GM03348 (cell line): ENCODE data around the gene SPRR1A.

Experiments used
- DNase-seq: peaks from one replicate; pipeline ENCODE4 v3.0.0; 2012; ENCODE audit warnings: low spot score

Gene SPRR1A, protein sequence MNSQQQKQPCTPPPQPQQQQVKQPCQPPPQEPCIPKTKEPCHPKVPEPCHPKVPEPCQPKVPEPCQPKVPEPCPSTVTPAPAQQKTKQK

DNA sequence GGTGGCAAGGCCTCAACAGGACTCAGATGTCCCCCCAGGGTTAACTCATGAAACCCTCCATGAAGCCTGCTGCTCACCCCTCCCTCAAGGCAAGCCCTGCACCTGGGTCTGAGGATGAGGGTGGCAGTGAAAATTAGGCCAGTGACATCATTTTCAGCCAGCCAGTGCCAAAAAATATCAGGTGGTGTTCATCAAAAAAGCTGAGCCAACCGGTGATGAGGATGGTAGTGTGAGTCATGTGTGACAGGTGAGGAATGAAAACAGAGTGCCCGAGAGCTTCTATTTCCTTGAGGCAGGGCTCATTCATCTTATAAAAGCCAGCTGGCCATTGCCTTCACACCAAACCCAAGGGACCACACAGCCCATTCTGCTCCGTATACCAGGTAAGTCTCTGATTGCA is at the start of gene SPRR1A:
TSS of gene SPRR1A (plus strand) at position 339 of the 400 bp plus-strand sequence. CDS start 1,150 bp downstream, outside the sequence.
- no peak for DNase-seq

DNA sequence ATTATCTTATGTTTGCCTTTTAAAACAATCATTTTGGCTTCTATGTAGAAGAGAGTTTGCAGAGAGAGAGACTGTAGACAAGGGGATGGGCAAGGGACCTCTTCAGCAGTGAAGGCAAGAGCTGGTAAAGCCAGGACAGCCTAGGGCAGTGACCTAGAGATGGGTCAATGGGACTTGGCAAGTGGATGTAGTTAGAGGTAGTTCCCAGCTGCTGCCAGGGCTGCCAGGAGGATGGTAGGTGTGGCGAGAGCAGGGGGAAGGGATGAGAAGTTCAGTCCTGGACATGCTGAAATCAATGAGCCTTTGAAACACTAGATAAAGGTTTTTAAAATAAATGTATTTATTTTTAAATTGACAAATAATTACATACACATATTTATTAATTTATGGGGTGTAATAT is 43.3 kb upstream of the SPRR1A start:
- no peak for DNase-seq

DNA sequence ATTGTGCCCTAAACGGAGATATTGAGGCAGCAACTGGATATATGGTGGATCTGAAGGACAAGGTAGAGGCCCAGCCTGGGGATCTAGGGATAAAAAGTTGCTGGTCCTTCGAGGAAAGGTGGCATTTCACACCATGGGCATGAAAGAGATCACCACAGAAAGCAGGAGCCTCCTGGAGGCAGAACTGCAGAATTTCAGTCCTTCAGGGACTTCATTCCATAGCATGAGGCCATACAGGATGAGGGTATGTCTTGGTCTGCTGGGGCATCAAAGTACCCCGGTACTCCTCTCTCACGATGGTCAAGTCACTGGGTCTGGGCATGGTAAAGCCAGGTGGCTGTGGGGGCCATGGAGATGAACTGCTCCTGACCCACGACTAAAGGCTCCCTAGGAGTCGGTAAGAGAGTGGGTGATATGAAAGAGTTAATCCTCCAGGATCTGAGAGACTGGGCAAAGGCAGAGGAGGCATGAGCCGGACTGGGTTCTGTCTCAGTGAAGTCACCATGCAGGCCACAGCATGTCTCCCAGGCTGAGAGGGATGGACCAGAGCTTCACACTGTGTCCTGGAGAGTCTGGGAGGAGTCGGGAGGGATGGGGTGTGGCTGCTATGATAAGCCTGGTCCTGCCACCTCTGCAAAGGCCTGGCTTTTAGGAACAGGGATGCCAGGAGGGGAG is 42.7 kb upstream of the SPRR1A start:
- DNase-seq: no peak

DNA sequence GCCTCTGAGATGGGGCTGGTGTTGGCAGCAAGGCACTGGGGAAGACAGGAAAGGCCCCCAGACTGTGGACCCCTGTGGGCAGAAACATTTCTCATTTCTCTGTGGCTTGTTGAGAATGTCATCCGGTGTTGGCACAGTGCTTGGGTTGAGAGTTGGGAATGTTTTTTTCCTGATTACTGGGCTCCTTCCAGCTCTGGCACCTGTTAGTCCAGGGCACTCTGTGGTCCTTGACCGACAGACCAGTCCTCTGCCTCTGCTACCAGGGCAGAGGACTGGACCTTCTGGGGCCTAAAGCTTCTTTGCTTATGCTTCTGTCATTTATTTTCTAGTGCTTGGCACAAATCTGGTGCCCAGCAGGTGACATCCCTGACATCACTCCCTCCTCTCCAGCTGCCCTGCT is 41.7 kb upstream of the SPRR1A start:
- no peak for DNase-seq

DNA sequence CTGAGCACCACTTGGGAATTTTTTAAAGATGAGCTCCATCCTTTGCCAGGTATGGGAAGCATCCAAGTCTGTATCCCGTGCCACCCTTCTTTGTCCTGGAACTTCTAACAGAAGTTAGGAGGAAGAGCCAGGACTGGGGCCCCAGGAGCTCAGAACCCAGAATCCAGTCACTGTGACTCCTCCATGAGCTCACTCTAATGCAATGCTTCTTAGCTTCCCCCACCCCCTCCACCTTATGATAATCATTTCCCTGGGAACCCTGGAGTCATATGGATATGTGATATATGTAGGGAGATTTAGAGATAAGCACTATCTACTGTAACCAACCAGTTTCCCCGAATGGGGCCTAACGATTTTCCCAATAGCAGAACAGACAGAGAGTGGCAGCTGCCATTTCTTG is 37.6 kb upstream of the SPRR1A start:
- DNase-seq: no peak

DNA sequence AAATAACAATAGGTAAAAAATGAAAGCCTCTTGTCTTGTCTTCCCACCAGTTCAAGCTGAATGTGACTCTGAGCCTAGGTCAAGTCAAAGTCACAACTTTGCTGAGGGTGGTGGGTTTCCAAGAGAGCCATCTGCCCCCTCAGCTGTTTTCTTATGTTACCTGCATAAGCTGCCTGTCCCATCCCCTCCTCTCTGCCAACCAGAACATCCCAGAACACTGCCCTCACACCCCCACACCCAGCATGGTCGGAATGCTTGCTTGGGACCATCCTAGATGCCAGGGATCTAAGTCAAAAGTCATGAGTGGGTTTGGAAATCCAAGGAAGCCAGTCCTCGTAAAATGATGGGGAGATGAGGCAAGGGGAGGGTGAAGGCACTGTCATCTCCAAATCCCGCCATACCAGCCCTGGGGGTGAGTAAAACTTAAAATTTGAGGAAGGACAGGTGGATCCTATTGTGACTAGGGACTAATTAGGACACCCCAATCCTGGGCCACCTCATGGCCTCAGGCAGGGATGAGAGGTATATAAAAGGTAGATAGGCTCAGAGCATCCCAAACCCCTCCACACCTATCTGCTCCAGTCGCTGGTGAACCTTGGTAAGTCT is 37.1 kb upstream of the SPRR1A start, which contains the start of gene SPRR5:
TSS of gene SPRR5 (plus strand) at position 556 of the 606 bp plus-strand sequence. CDS start 1,349 bp downstream, outside the sequence.
- no peak for DNase-seq

DNA sequence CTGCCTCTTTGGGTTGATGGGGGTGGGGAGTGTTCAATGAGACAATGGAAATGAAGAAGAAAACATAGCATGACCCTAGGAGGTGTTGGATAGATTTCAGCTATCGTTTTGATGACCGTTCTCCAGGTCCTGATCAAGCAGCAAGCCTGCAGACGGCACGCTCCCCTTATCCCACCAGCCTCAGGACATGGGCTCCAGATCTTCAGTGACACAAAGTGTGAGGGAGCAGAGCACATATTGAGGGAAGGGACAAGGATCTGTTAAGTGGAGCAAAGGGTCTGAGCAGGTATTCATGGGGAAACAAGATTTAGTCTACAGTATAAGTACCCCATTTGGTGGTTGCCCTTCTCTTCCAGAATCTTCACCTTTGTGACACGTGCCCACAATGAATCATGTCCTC is 32.2 kb upstream of the SPRR1A start:
- no peak for DNase-seq

DNA sequence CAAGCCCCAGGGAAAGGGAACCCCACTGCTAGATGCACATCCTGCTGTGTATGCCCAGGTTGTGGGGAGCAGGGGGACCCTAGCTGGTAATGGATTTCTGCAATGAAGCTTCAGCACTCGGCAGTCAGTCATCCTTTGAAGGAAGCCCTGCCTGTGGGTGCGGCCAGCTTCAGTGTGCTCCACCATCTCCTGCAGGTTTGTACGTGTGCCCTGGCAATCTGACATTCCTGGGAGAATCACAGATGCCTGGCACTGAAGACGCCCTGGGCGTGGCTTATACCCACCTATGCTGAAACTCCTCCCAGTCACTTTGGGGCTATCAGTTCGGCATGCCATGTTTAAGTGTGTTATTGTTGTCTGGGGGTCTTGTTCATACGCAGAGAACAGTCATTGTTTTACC is 30.1 kb upstream of the SPRR1A start:
- DNase-seq: no peak

DNA sequence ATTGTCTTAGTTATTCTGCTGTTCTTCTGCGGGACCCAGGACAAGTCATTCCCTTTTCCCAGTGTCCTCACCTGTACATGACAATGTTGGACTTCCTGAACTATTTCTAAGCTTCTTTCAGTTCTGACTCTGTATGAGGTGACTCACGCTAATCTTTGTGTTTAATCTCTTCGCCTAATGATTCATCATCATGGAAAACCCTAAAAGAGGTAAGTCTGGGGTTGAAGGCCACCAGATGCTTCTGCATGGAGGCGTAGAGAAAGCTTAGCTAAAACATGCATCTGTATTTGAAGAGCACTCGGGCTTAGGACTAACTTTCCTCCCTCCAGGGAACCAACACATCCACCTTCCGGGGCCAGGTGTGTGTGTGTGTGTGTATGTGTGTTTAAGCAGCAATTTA is 29.4 kb upstream of the SPRR1A start:
- no peak for DNase-seq

DNA sequence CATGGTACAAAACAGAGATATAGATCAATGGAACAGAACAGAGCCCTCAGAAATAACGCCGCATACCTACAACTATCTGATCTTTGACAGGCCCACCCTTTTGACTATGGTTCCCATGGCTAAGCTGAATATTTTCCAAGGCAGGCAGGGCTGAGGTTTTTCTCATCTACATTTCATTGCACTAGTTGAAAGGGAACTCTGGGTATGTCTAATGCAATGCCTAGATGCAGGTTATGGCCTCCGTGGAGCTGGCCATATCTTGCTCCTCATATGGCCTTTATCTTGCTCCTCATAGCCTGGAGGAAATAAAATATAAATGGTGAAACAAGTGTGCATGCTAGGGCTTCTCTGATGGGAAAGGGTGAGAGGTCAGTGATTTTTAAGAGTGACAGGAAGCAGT is 26.3 kb upstream of the SPRR1A start:
- DNase-seq: no peak

DNA sequence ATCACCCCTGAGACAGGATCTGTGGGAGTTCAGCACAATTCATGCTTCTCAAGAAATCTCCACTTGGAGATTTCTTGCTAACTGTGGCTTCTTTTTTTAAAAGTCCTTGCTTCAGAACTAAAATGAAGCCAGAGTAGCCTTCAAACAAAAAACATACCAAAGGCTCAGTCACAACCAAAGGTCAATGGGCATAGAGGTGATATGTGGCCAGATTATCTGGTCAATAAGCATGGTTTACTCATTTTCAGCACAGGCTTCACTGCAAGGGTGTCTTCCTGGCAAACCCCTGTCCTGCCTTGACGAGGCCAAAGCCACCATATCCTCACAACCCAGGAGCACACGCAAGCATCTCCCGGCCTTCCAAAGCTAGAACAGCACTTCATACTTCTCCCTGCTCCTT is 24.6 kb upstream of the SPRR1A start:
- no peak for DNase-seq

DNA sequence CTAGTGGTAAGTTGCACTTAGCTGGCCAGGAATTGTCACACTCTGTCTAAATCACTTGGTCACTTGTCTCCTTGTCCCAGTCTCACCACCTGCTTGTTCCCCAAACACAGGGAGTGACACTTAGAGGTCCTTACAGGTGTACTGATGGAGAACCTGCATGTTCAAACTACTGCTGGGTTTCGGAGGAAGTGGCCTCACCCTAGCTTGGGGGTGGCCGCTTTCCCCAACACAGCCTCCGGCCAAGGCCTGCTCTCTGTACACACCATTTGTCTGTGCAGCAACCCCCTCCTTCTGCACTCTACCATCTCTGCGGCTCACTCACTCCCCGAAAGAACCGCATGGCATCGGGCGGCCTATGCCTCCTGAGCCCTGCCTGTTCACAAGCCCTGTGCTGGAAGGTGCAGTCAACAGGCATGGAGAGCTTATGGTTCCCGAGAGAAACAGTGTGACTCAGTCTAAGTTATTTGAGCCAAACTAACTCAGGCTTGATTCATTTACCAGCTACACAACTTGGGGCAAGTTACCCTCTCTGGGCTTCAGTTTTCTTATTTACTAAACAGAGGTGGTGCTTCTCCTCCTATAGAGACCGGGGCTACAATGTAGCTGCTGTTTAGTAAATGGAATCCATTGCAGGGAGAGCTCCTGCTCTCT is 24.0 kb upstream of the SPRR1A start:
- no peak for DNase-seq

DNA sequence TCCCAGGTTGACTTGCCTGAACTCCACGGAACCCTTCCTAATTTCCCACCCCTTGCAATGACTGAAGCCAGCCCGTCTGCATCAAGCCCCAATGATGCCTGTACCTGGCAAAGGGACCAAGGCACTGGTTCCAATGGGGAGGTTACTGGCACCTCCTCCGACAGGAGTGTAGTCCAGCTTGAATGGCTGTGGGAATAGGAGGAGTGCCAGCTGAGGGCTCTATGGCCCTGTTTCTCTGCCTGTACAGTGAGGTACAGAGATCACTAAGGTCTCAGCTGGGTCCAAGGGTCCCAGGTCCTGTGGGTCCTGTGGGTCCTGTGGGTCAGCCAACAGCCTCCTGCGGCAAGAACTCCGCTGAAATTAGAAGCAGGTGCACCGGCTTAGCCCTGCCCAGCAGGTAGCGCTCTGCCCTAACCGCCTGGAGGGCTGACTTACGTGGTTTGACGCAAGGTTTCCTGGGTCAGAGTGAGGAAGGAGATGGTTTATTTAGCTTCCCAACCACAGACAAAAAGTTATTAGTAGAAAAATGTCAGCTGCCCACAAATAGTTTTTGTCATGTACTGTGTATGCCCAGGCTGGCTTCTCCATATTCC is 23.3 kb upstream of the SPRR1A start:
- no peak for DNase-seq

DNA sequence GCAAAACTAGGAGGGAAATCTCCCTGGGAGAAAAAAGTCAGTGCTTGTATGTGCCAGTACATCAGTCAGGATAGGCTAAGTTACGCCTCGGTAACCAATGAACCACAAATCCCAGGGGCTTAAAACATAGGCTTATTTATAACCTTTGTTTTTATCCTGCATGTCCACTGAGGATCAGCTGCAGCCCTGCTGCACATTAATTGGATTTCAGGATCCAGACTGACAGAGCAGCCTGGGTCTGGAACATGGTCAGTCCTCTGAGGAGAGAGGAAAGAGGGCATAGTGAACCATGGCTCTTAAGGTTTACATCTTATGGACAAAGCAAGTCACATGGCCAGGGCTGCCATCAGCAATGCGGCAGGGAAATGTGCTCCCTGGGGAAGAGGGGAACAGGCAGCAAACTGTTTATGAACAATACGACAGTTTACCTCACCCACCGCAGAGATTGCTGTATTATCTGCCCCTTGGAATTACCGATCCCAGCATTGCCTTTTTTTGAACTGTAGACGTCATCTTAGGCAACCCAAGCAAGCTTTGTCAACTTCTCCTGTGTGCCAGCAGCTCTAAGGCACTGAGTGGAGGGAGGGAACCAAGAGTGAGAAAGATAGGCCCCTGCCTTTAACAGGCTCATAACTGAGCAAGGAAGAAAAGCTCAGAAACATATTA is 22.5 kb upstream of the SPRR1A start:
- DNase-seq: no peak

DNA sequence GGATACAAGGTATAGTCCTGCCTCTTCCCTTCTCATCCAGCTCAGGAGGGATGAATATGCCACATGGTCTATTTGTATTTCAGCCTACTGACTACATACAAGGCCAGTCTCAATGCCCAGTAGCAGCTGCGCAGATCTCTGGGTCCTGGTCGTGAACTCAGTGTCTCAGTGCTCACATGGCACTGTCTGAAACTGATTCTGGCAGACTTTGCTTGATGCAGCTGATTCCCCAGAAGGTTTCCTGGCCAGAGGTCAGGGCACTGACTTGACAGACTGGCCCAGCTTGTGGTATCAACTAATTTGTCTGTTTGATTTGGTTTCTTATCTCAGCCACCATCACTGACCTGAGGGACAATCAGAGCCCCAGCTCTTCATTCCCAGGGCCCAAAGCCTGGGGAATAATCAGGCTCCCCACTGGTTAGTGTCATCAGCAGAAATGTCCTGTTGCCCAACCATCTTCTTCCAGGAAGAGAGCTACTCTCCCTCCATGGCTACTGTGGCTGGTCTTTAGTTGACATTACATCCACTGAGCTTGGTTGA is 20.9 kb upstream of the SPRR1A start:
- no peak for DNase-seq

DNA sequence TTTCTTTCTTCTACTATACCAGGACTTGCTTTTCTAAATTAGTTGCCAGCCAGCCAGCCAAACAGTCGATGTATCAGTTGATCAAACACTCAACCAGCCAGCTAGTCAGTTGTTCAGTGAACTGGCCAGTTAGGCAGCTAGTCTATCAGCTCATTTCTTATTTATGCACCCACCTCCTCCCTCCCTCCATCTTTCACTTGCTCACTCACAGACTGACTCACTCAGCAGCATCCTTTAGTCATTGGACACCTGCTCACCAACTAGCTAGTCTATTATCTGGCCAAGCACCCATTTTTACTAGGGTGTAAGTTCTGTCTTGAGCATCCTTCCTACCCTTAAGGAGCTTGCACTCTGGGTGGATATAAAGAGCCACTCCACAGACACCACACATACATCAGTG is 19.3 kb upstream of the SPRR1A start:
- no peak for DNase-seq

DNA sequence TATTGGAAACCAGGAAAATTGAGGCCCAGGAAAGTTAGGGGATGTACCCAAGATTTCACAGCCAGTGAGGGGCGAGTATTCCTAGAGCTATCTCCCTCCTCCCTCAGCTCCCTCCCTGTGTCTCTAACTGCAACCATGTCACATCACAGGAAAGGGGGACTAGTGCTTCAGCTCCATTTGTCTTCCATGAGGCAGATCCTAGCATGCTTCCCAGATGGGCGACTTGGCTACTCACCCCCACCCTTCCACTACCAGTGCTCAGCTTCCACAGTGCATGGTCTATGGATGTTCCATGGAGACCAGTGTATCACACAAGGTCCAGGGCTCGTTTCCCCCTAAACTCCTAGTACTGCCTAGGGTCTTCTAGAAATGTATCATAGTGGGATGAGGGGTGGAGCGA is 18.0 kb upstream of the SPRR1A start:
- no peak for DNase-seq

DNA sequence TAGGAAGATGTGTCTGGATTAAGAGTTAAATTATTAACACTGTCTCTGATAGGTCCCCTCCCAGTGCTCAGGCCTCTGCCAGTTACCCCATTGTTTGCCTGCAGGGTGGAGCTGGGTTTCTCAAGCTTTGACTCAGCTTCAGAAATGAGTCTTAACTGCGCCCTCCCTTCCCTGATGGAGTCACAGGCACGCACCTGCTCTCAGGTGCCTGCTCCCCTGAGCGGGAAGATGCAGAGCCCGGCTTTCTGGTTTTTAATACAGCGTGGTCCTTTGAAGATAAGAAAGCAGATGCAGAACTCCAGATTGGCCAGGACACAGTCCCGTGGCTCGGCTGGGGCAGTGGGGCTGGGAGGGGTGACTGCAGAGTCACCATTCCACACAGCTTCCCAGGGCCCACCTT is 16.7 kb upstream of the SPRR1A start:
- DNase-seq: no peak

DNA sequence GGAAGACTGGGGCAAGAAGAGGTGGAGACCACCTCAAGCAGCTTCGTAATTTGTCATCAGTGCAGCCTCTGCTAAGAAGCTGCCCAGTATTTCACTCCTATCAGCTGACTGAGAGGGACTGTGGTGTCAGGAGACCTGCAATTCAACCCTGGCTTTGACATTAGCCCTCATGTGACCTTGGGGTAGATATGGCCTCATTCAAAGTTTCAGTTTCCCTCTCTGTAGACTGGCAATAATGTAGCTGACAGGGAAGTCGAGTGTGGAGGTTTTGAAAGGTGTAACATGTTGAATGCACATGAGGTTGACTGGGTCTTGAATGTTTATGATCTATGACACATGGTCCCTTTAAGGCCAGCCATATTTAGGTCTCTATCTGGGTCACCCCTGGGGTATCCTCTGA is 15.6 kb upstream of the SPRR1A start:
- DNase-seq: no peak

DNA sequence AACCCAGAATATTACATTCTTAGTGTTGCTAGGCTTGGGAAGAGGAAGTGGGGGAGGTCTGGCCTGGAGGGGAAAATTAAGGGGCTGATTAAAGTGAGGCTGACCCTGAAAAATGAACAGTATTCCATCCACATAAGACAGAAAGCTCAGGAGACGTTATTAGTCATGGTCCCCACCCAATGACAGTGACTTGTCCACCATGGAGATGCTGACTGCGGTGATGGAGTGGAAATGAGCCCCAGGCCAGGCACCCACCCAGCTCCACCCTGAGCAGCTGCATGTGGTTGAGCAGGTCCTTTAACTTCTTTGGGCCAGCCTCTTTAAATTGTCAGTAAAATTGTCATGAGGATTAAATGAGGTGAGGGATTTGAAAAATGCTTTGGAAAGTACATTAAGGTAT is 14.8 kb upstream of the SPRR1A start:
- no peak for DNase-seq

DNA sequence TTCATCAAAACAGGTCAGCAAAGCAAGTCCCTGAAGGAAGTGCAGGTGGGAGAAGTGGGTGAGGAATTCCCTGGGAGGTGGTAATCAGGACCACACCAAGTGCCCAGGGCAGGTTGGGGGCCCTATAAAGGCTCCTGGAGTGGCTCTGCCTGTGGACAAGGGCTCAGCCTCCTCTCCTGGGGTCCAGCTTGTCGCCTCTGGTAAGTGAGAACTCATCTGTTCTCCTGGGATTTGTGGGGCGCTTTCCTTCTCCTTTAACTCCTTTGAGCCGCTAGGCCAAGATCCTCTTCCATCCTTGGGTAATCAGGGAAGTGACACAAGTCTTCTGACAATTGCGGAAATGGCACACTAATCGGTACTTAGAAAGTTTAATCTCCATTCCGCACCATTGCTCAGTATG is 13.4 kb upstream of the SPRR1A start, which contains the start of gene SPRR4:
TSS of gene SPRR4 (plus strand) at position 154 of the 400 bp plus-strand sequence. CDS start 1,243 bp downstream, outside the sequence.
- DNase-seq: no peak
